SU-DHL-6 (cell line): ENCODE measurements around the gene NTNG1.

ENCODE experiments used
- H2AFZ ChIP-seq: fragments of 200-600 bp; sonication (generic); 2 replicates; pipeline ENCODE4 v1.6.1; 2014; ENCODE audit warnings: low read depth, mild to moderate bottlenecking, moderate library complexity, mixed read lengths, antibody characterized with exemption, low read length; ENCODE audit not compliant: severe bottlenecking
- H3F3A ChIP-seq: fragments of 200-600 bp; shearing (Covaris generic); 2 replicates; pipeline ENCODE4 v1.6.0; 2016; ENCODE audit warnings: antibody characterized with exemption, mild to moderate bottlenecking; ENCODE audit not compliant: insufficient read depth
- H3K27ac ChIP-seq: fragments of 200-600 bp; sonication (generic); 2 replicates; pipeline ENCODE4 v1.5.1; 2016; ENCODE audit warnings: low read depth, mild to moderate bottlenecking, low read length, moderate library complexity, mixed read lengths
- H3K27me3 ChIP-seq: fragments of 200-600 bp; sonication (generic), shearing (Covaris generic); 2 replicates; pipeline ENCODE4 v1.6.0; 2014; ENCODE audit warnings: mild to moderate bottlenecking, low read length
- H3K36me3 ChIP-seq: fragments of 200-600 bp; sonication (generic); 2 replicates; pipeline ENCODE4 v1.6.1; 2014; ENCODE audit warnings: mild to moderate bottlenecking, low read length, mixed read lengths
- H3K4me2 ChIP-seq: fragments of 300-600, 200-600 bp; shearing (Covaris generic), sonication (generic); 2 replicates; pipeline ENCODE4 v1.6.0; 2014; ENCODE audit warnings: low read length, low read depth, mild to moderate bottlenecking; ENCODE audit not compliant: poor library complexity, severe bottlenecking
- H3K4me3 ChIP-seq: fragments of 200-600 bp; sonication (generic); 2 replicates; pipeline ENCODE4 v1.5.1; 2014; ENCODE audit warnings: antibody characterized with exemption, low read length, mild to moderate bottlenecking, mixed read lengths; ENCODE audit not compliant: insufficient read depth, poor library complexity, severe bottlenecking
- H3K79me2 ChIP-seq: fragments of 200-600 bp; sonication (generic); 2 replicates; pipeline ENCODE4 v1.6.1; 2014; ENCODE audit warnings: mild to moderate bottlenecking, low read length, moderate library complexity; ENCODE audit not compliant: insufficient read depth
- H3K9ac ChIP-seq: fragments of 200-600 bp; sonication (generic); 2 replicates; pipeline ENCODE4 v1.7.0; 2014; ENCODE audit warnings: mild to moderate bottlenecking, low read length
- H3K9me2 ChIP-seq: fragments of 200-600 bp; sonication (generic); replicated peaks from 2 replicates; pipeline ENCODE4 v1.6.1; 2014; ENCODE audit warnings: low read length; ENCODE audit not compliant: insufficient read depth
- H3K9me3 ChIP-seq: fragments of 200-600 bp; sonication (generic); 2 replicates; pipeline ENCODE4 v1.6.1; 2014; ENCODE audit warnings: low read length, mixed read lengths; ENCODE audit not compliant: insufficient read depth
- H4K20me1 ChIP-seq: fragments of 200-600 bp; sonication (generic); 2 replicates; pipeline ENCODE4 v1.6.1; 2014; ENCODE audit warnings: low read depth, mild to moderate bottlenecking, antibody characterized with exemption, low read length, moderate library complexity, mixed read lengths
- EZH2phosphoT487 ChIP-seq: fragments of 200-600 bp; sonication (generic), shearing (Covaris generic); conservative IDR thresholded peaks from 2 replicates; pipeline ENCODE4 v1.6.1; 2018; ENCODE audit warnings: mild to moderate bottlenecking, antibody characterized with exemption, low read length, moderate library complexity, mixed read lengths
- TF ChIP-seq, protein P1 (sequence below): fragments of 200-600 bp; sonication (generic); IDR thresholded peaks from one replicate; pipeline ENCODE4 v1.5.1; 2017; ENCODE audit warnings: antibody characterized with exemption, mild to moderate bottlenecking, low read length, moderate library complexity; ENCODE audit not compliant: insufficient read depth, poor library complexity, severe bottlenecking

NTNG1 gene

DNA sequence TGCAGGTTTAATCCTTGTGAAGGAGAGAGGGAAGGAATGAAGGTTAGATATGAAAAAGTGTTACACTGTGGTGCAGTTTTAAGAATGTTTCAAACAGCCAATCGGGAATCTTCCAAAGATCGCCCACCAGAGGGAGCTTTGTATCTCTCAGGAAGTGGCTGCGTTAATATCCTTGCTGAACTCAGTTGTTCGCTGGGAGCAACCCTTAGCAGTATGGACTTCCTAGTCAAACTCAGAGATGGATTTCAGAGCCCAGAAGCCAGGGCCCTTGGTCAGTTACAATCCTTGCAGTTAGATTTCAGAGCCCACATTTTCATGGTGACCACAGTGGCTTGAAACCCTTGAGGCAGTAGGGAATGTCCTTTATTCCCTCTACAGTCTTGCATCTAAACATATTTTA, 136.2 kb downstream of the NTNG1 start:
- Histone ChIP-seq H3K36me3 (no peaks in the 10 kb centered on the region), H3K4me2 (no peak overlapping the region), H3K27ac (no peak overlapping the region), H2AFZ (no peak overlapping the region), H3K9me3 (no peaks in the 10 kb centered on the region), H3K79me2 (no peaks in the 10 kb centered on the region), H3K4me3 (no peak overlapping the region), H3K9me2 (no peaks in the 10 kb centered on the region), H3F3A (no peaks in the 10 kb centered on the region), H3K9ac (no peak overlapping the region), H3K27me3 (no peaks in the 10 kb centered on the region), H4K20me1 (no peaks in the 10 kb centered on the region)
- TF ChIP-seq, protein P1, sequence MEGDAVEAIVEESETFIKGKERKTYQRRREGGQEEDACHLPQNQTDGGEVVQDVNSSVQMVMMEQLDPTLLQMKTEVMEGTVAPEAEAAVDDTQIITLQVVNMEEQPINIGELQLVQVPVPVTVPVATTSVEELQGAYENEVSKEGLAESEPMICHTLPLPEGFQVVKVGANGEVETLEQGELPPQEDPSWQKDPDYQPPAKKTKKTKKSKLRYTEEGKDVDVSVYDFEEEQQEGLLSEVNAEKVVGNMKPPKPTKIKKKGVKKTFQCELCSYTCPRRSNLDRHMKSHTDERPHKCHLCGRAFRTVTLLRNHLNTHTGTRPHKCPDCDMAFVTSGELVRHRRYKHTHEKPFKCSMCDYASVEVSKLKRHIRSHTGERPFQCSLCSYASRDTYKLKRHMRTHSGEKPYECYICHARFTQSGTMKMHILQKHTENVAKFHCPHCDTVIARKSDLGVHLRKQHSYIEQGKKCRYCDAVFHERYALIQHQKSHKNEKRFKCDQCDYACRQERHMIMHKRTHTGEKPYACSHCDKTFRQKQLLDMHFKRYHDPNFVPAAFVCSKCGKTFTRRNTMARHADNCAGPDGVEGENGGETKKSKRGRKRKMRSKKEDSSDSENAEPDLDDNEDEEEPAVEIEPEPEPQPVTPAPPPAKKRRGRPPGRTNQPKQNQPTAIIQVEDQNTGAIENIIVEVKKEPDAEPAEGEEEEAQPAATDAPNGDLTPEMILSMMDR: peak; percentile 42
- no peak for TF ChIP-seq EZH2phosphoT487

DNA sequence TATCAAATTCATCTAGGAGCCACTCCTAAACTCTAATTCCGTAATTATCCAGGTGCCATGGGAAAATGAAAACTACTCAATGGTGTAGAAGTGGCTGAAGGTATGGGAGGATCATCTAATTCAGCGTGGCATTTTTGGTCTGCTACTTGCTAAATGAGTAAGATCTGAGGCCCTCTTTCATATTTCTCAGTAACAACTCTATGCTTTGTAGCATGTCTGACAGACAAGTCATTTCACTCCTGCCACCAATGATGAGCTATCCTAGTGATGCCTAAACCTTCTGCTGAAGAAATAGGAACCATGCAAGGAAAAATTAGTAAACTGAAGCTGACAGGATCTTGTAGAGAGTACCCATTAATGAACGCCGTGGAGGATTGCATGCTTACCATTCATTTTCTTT, 145.3 kb downstream of the NTNG1 start:
- Histone ChIP-seq H3K4me3 (no peak overlapping the region), H3K27me3 (no peaks in the 10 kb centered on the region), H3K79me2 (no peaks in the 10 kb centered on the region), H3K4me2 (no peak overlapping the region), H3K9me3 (no peaks in the 10 kb centered on the region), H3K9ac (no peak overlapping the region), H3K27ac (no peak overlapping the region), H2AFZ (no peak overlapping the region), H4K20me1 (no peaks in the 10 kb centered on the region), H3F3A (no peaks in the 10 kb centered on the region), H3K9me2 (no peaks in the 10 kb centered on the region), H3K36me3 (no peaks in the 10 kb centered on the region)
- no peak for TF ChIP-seq EZH2phosphoT487
- TF ChIP-seq, protein P1: no peak

DNA sequence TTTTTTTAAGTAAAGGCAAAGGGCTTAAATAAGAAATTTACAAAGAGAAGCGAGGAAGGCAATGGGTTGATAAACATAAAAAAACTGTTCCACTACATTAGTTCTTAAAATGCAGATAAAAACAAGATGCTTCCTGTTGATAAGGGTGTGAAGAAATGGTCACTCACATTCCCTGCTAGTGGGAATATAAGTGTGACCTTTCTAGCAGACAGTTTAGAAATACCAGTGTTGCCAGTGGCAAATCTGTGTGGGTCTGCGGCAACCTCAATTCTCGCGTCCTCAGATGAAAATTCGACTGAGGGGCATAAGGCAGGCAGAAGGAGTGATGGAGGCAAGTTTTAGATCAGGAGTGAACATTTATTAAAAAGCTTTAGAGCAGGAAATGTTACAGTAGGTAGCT, 151.1 kb downstream of the NTNG1 start:
- H4K20me1 ChIP-seq: no peaks in the 10 kb centered on the region
- TF ChIP-seq, protein P1: no peak
- TF ChIP-seq EZH2phosphoT487: no peak
- no peaks in the 10 kb centered on the region for H3K9me2 ChIP-seq
- no peaks in the 10 kb centered on the region for H3K9me3 ChIP-seq
- no peak overlapping the region for H3K9ac ChIP-seq
- no peaks in the 10 kb centered on the region for H3K27me3 ChIP-seq
- H3K4me3 ChIP-seq: no peak overlapping the region
- H3K4me2 ChIP-seq: no peak overlapping the region
- H3K36me3 ChIP-seq: no peaks in the 10 kb centered on the region
- H2AFZ ChIP-seq: no peak overlapping the region
- no peaks in the 10 kb centered on the region for H3K79me2 ChIP-seq
- no peaks in the 10 kb centered on the region for H3F3A ChIP-seq
- no peak overlapping the region for H3K27ac ChIP-seq
